HepG2 (cell line): ENCODE data around the gene NHERF2. TPM values are rescaled to one million over a fixed set of nuclear protein-coding genes. Genes with fewer than 3 reads are reported as not detected.

ENCODE experiments used
- ATAC-seq: fragments of 200-7000 bp; cut with Tn5 transposase; 3 replicates; pipeline ENCODE4 v1.9.1; 2020; ENCODE audit warnings: mild to moderate bottlenecking, moderate library complexity
- BruUV-seq: library from RNA; stranded (reverse); fragments of 400-500 nt; replicated peaks from 2 replicates; lab custom pipeline; 2021; lab: Mats Ljungman, UMichigan
- CTCF ChIA-PET: fragments of 300-600 bp; formaldehyde crosslinking; extraction: SDS; loops from one replicate; lab custom pipeline; 2021; ENCODE audit warnings: low total read pairs, inconsistent platforms, low intra/inter-chr PET ratio; lab: Yijun Ruan, JAX
- POLR2A ChIA-PET: fragments of 350-600 bp; sonication (Branson Sonifier 250); formaldehyde crosslinking; loops from one replicate; lab custom pipeline; 2020; ENCODE audit warnings: antibody characterized with exemption, inconsistent platforms; lab: Yijun Ruan, JAX
- DNase-seq: peaks from one replicate; pipeline ENCODE4 v3.0.0-alpha.2; 2015; ENCODE audit warnings: low spot score
- FAIRE-seq: peaks from 3 replicates; lab custom pipeline; 2011; peaks lifted over from hg19 to GRCh38; lab: Jason Lieb, UNC
- H2AFZ ChIP-seq: one replicate; pipeline ENCODE4 v1.6.1; 2011; ENCODE audit warnings: low read length, inconsistent platforms
- H3K27ac ChIP-seq: fragments of 300-600 bp; 3 replicates; pipeline ENCODE4 v1.8.0; 2011; ENCODE audit warnings: mixed run types, mild to moderate bottlenecking, mixed read lengths, low read length, inconsistent platforms; ENCODE audit not compliant: insufficient read depth; ENCODE audit errors: extremely low read length
- H3K27me3 ChIP-seq, 2 experiments: fragments of 200-600 bp in 1 of 2; 2 replicates in 1 of 2; 3 replicates in 1 of 2; pipeline versions ENCODE4 v1.6.0 to v1.8.0; 2011; ENCODE audit warnings: low read length in 2 of 2, mild to moderate bottlenecking in 2 of 2, moderate library complexity in 2 of 2, inconsistent platforms in 1 of 2; ENCODE audit not compliant: insufficient read depth in 2 of 2, control insufficient read depth in 1 of 2
- H3K36me3 ChIP-seq, 2 experiments: fragments of 200-600 bp in 1 of 2; replicated peaks in 1 of 2; 2 replicates in 1 of 2; 3 replicates in 1 of 2; pipeline versions ENCODE4 v1.5.1 to v1.8.0; 2011; ENCODE audit warnings: low read length in 2 of 2, inconsistent platforms in 1 of 2; ENCODE audit not compliant: insufficient read depth in 2 of 2, control insufficient read depth in 1 of 2
- H3K4me1 ChIP-seq: 2 replicates; pipeline ENCODE4 v1.5.1; 2012; ENCODE audit warnings: low read length, inconsistent platforms; ENCODE audit not compliant: insufficient read depth
- H3K4me2 ChIP-seq: 2 replicates; pipeline ENCODE4 v1.6.0; 2011; ENCODE audit warnings: low read depth, low read length, inconsistent platforms
- H3K4me3 ChIP-seq, 3 experiments: fragments of 200-600 bp in 1 of 3; sonication (generic), shearing (Covaris generic) in 1 of 3; replicated peaks in 1 of 3; 2 replicates each; pipeline ENCODE4 v1.5.1; 2011 to 2016; ENCODE audit warnings: low read length in 3 of 3, inconsistent platforms in 2 of 3, low read depth in 2 of 3, mild to moderate bottlenecking in 2 of 3, control low read depth in 1 of 3, mixed read lengths in 1 of 3; ENCODE audit not compliant: insufficient read depth in 1 of 3
- H3K79me2 ChIP-seq: one replicate; pipeline ENCODE4 v1.6.1; 2011; ENCODE audit warnings: low read length, inconsistent platforms; ENCODE audit not compliant: insufficient read depth
- H3K9ac ChIP-seq: 2 replicates; pipeline ENCODE4 v1.6.0; 2011; ENCODE audit warnings: mild to moderate bottlenecking, low read depth, low read length, inconsistent platforms; ENCODE audit not compliant: insufficient read depth
- H3K9me3 ChIP-seq: 2 replicates; pipeline ENCODE4 v1.5.1; 2012; ENCODE audit warnings: mild to moderate bottlenecking, low read length
- H4K20me1 ChIP-seq: 2 replicates; pipeline ENCODE4 v1.6.0; 2011; ENCODE audit warnings: inconsistent platforms, mild to moderate bottlenecking, low read length, moderate library complexity; ENCODE audit not compliant: insufficient read depth
- ATF7-NPFF ChIP-seq: sonication (generic); formaldehyde crosslinking; IDR thresholded peaks from 2 replicates; pipeline ENCODE4 v1.8.1; 2023; ENCODE audit warnings: mild to moderate bottlenecking, low read depth, missing genetic modification reagents, moderate library complexity
- MAFG ChIP-seq: sonication (generic); formaldehyde crosslinking; IDR thresholded peaks from 2 replicates; pipeline ENCODE4 v1.5.1; 2020; ENCODE audit warnings: mild to moderate bottlenecking, missing genetic modification reagents
- MIER2 ChIP-seq: IDR thresholded peaks from 2 replicates; pipeline ENCODE4 v1.6.1; 2016; ENCODE audit warnings: missing biosample characterization, missing genetic modification reagents
- MLX ChIP-seq: IDR thresholded peaks from 2 replicates; pipeline ENCODE4 v1.6.1; 2016
- PATZ1 ChIP-seq: sonication (generic); formaldehyde crosslinking; IDR thresholded peaks from 2 replicates; pipeline ENCODE4 v1.4.0; 2020; ENCODE audit warnings: missing genetic modification reagents
- ZNF564 ChIP-seq: sonication (generic); formaldehyde crosslinking; IDR thresholded peaks from 2 replicates; pipeline ENCODE4 v1.8.1; 2023; ENCODE audit warnings: mild to moderate bottlenecking, missing genetic modification reagents
- ZNF616 ChIP-seq: sonication (generic); formaldehyde crosslinking; IDR thresholded peaks from 2 replicates; pipeline ENCODE4 v1.5.0; 2020; ENCODE audit warnings: low read depth, mild to moderate bottlenecking, missing genetic modification reagents
- ZNF687 ChIP-seq: sonication (generic); formaldehyde crosslinking; IDR thresholded peaks from 2 replicates; pipeline ENCODE4 v1.5.1; 2020; ENCODE audit warnings: mild to moderate bottlenecking, missing genetic modification reagents, moderate library complexity
- ZSCAN29 ChIP-seq: sonication (generic); formaldehyde crosslinking; conservative IDR thresholded peaks from 2 replicates; pipeline ENCODE4 v1.4.0; 2020; ENCODE audit warnings: mild to moderate bottlenecking, missing genetic modification reagents
- WGBS: methylation state at CpG from one replicate; pipeline ENCODE4 v1.1.6; 2017; ENCODE audit warnings: low lambda C conversion rate; 5-methylcytosine and 5-hydroxymethylcytosine counted together
- in situ Hi-C: cut with HindIII; loops from 2 replicates; pipeline ENCODE4 v1.10.0; 2017; ENCODE audit warnings: low pct_unique_long_range_greater_than_20kb; ENCODE audit not compliant: extremely low pct_ligation_motif_present
- intact Hi-C: fragments of 100-400 bp; cut with micrococcal nuclease; formaldehyde crosslinking; loops from one replicate; pipeline ENCODE4 v1.10.0; 2022; ENCODE audit not compliant: unreplicated experiment
- polyA plus RNA-seq, 8 experiments: library from polyadenylated mRNA; depleted of rRNA in 3 of 8; stranded (reverse) in 7 of 8; unstranded in 1 of 8; fragments of >200 nt; fragmentation: Illumina TruSeq in 4 of 8; extraction: Trizol in 4 of 8; gene quantifications; 2 replicates each; pipeline versions ENCODE4 v1.2.1 to v1.2.3, GENCODE V29; 2011 to 2016; ENCODE audit warnings: low read depth in 4 of 8, missing spikeins in 1 of 8, mixed read lengths in 1 of 8; ENCODE audit not compliant: insufficient read depth in 1 of 8
- total RNA-seq, 5 experiments: library from RNA; depleted of rRNA; stranded (reverse); fragments of >200 nt; fragmentation: Illumina TruSeq; extraction: Trizol; gene quantifications; 2 replicates each; pipeline ENCODE4 v1.2.3, GENCODE V29; 2016; ENCODE audit warnings: low read depth in 1 of 5

The NHERF2 gene
- total and polyA plus RNA-seq, 2 of the 13 experiments (the other 11 are each of a cell fraction or from before 2014, with no cell fraction given) = 23.7 to 39.3 TPM

GRCh38 chr16:2082983-2083364 lies 56.3 kb downstream of the NHERF2 start:
- no peak overlapping the region for H2AFZ ChIP-seq
- no peaks in the 10 kb centered on the region for H4K20me1 ChIP-seq
- DNase-seq (no peak), FAIRE-seq (no peak), ATAC-seq (no peak)
- ChIA-PET CTCF (no interaction called here), POLR2A (no interaction called here)
- intact Hi-C loops = no loop called here
- H3K4me3 ChIP-seq = no peak overlapping the region
- BruUV-seq = no TSS peak
- no peaks in the 10 kb centered on the region for H3K79me2 ChIP-seq
- no peak overlapping the region for H3K4me2 ChIP-seq
- no peak for TF ChIP-seq ZSCAN29
- TF ChIP-seq ZNF616 = no peak
- TF ChIP-seq MIER2 = no peak
- H3K36me3 ChIP-seq = peaks cover 14 to 21% of the 10 kb centered on the region in 2 experiments; a peak in 2 of 5 replicates
- WGBS = 92% methylated on average over 2 of the region's 16 CpGs
- no peaks in the 10 kb centered on the region for H3K9me3 ChIP-seq
- no peak overlapping the region for H3K27ac ChIP-seq
- in situ Hi-C loops = loop anchor here (10.0 kb wide), 1 partner anchor 62 kb away; the partner anchor contains the start of gene RAB26
- H3K9ac ChIP-seq = no peak overlapping the region
- H3K27me3 ChIP-seq = no peaks in the 10 kb centered on the region
- H3K4me1 ChIP-seq = no peaks in the 10 kb centered on the region

- H4K20me1 ChIP-seq = no peaks in the 10 kb centered on the region
- no peak for FAIRE-seq
- ChIA-PET POLR2A (no interaction called here), CTCF (no interaction called here)
- no peak overlapping the region for H3K27ac ChIP-seq
- in situ Hi-C loops = loop anchor here (10.0 kb wide), 1 partner anchor 61 kb away; the partner anchor contains the start of gene RAB26
- no peak overlapping the region for H2AFZ ChIP-seq
- no peak overlapping the region for H3K4me3 ChIP-seq
- ATAC-seq = no peak
- intact Hi-C loops = no loop called here
- no CpG with 5 or more reads among the region's 19 CpGs for WGBS
- no peak overlapping the region for H3K4me2 ChIP-seq
- H3K79me2 ChIP-seq = no peaks in the 10 kb centered on the region
- no peak for DNase-seq
- no peaks in the 10 kb centered on the region for H3K9me3 ChIP-seq
- BruUV-seq = no TSS peak
- TF ChIP-seq ZNF687 = 0 out of 2 replicates have a peak, but pooled peaks have one; percentile 5
- no peak for TF ChIP-seq PATZ1
- TF ChIP-seq MLX = no peak
- TF ChIP-seq ZNF564 (CRISPR knock-in tag) = no peak
- no peak for TF ChIP-seq ATF7-NPFF
- TF ChIP-seq MAFG (CRISPR knock-in tag) = no peak
- no peaks in the 10 kb centered on the region for H3K4me1 ChIP-seq
- no peaks in the 10 kb centered on the region for H3K27me3 ChIP-seq
- no peak overlapping the region for H3K9ac ChIP-seq
- H3K36me3 ChIP-seq = peaks cover 14 to 22% of the 10 kb centered on the region in 2 experiments; a peak in 2 of 5 replicates
Measured at GRCh38 chr16:2083409-2083808, 56.7 kb downstream of the NHERF2 start.
